ENCODE data around the gene HGFAC.
A peak's percentile ranks its signal among the peaks of the same experiment; 100 is the strongest.

Gene HGFAC

GRCh38 chr4:3432381-3432790 is 9.4 kb upstream of the HGFAC start:
- no peak for TF ChIP-seq CTCF (conservative IDR thresholded peaks at IDR 0.05; ENCODE audit: low read depth, low read length)
- H3K4me3 ChIP-seq (ENCODE audit: low read depth, low read length) = no peak overlapping the region
- no peak for DNase-seq (ENCODE audit: low read depth)

- no peak overlapping the region for H3K4me3 ChIP-seq (ENCODE audit: low read depth, low read length)
- TF ChIP-seq CTCF (conservative IDR thresholded peaks at IDR 0.05; ENCODE audit: low read depth, low read length) = no peak
- DNase-seq (ENCODE audit: low read depth) = no peak
Measured at GRCh38 chr4:3433138-3433869, 8.5 kb upstream of the HGFAC start.

- TF ChIP-seq CTCF (conservative IDR thresholded peaks at IDR 0.05; ENCODE audit: low read depth, low read length) = peak; percentile 49
- no peak overlapping the region for H3K4me3 ChIP-seq (ENCODE audit: low read depth, low read length)
- peak; percentile 13 for DNase-seq (ENCODE audit: low read depth)
Measured at GRCh38 chr4:3434881-3435685, 6.7 kb upstream of the HGFAC start.

GRCh38 chr4:3435686-3435956 is 6.1 kb upstream of the HGFAC start:
- no peak overlapping the region for H3K4me3 ChIP-seq (ENCODE audit: low read depth, low read length)
- TF ChIP-seq CTCF (conservative IDR thresholded peaks at IDR 0.05; ENCODE audit: low read depth, low read length) = no peak
- DNase-seq (ENCODE audit: low read depth) = no peak

GRCh38 chr4:3436048-3436797 is 5.5 kb upstream of the HGFAC start:
- DNase-seq (ENCODE audit: low read depth) = no peak
- H3K4me3 ChIP-seq (ENCODE audit: low read depth, low read length) = no peak overlapping the region
- no peak for TF ChIP-seq CTCF (conservative IDR thresholded peaks at IDR 0.05; ENCODE audit: low read depth, low read length)

- H3K4me3 ChIP-seq (ENCODE audit: low read depth, low read length) = no peak overlapping the region
- TF ChIP-seq CTCF (conservative IDR thresholded peaks at IDR 0.05; ENCODE audit: low read depth, low read length) = no peak
- peak; percentile 14 for DNase-seq (ENCODE audit: low read depth)
Measured at GRCh38 chr4:3436798-3437581, 4.8 kb upstream of the HGFAC start.
